MM.1S (cell line): ENCODE measurements around the gene GOSR2.

Experiments used
- EZH2 ChIP-seq: fragments of 300-600 bp; sonication (generic); optimal IDR thresholded peaks from 2 replicates; pipeline ENCODE3; 2017; ENCODE audit warnings: low read depth, mild to moderate bottlenecking, antibody characterized with exemption, low read length, mixed read lengths
- EZH2phosphoT487 ChIP-seq: fragments of 300-600 bp; sonication (generic); IDR thresholded peaks from 2 replicates; pipeline ENCODE4 v1.6.1; 2018; ENCODE audit warnings: antibody characterized with exemption, low read length
- TF ChIP-seq, protein P1 (sequence below): fragments of 300-600 bp; sonication (generic); IDR thresholded peaks from 2 replicates; pipeline ENCODE4 v1.5.1; 2016; ENCODE audit warnings: antibody characterized with exemption, low read length, mixed read lengths

GRCh38 chr17:46925185-46925868 lies 2.4 kb downstream of the GOSR2 start:
- TF ChIP-seq, protein P1, sequence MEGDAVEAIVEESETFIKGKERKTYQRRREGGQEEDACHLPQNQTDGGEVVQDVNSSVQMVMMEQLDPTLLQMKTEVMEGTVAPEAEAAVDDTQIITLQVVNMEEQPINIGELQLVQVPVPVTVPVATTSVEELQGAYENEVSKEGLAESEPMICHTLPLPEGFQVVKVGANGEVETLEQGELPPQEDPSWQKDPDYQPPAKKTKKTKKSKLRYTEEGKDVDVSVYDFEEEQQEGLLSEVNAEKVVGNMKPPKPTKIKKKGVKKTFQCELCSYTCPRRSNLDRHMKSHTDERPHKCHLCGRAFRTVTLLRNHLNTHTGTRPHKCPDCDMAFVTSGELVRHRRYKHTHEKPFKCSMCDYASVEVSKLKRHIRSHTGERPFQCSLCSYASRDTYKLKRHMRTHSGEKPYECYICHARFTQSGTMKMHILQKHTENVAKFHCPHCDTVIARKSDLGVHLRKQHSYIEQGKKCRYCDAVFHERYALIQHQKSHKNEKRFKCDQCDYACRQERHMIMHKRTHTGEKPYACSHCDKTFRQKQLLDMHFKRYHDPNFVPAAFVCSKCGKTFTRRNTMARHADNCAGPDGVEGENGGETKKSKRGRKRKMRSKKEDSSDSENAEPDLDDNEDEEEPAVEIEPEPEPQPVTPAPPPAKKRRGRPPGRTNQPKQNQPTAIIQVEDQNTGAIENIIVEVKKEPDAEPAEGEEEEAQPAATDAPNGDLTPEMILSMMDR: no peak
- no peak for TF ChIP-seq EZH2
- no peak for TF ChIP-seq EZH2phosphoT487
